ENCODE data around the gene ZKSCAN8. TPM values are rescaled to one million over a fixed set of nuclear protein-coding genes. Genes with fewer than 3 reads are reported as not detected.

ZKSCAN8 gene
- total RNA-seq, 3 donors from 2014 or later (not counting 1 experiment from before 2014, with no cell fraction given): 38.0 to 42.5 (median 39.2) TPM

GRCh38 chr6:28167068-28167467 is 25.4 kb downstream of the ZKSCAN8 start:
- DNase-seq: no peak

GRCh38 chr6:28167926-28168325 is 26.2 kb downstream of the ZKSCAN8 start:
- Mint-ChIP-seq H3K27ac (no peak overlapping the region), H3K36me3 (no peaks in the 10 kb centered on the region), H3K9me3 (no peaks in the 10 kb centered on the region), H3K4me3 (no peak overlapping the region), H3K27me3 (ENCODE audit: low read depth in 2 of 2) (peaks cover 8 to 28% of the 10 kb centered on the region in 2 donors), H3K4me1 (no peaks in the 10 kb centered on the region)
- Histone ChIP-seq H3K4me3 (ENCODE audit: low read length) (no peak overlapping the region), H3K27me3 (ENCODE audit: control insufficient read depth, insufficient read depth, low read length) (no peaks in the 10 kb centered on the region), H3K4me1 (ENCODE audit: control insufficient read depth, insufficient read depth, low read length) (no peaks in the 10 kb centered on the region), H3K27ac (ENCODE audit: low read length) (no peak overlapping the region), H3K9me3 (ENCODE audit: control insufficient read depth, insufficient read depth, low read length) (no peaks in the 10 kb centered on the region), H3K36me3 (ENCODE audit: control insufficient read depth, insufficient read depth, low read length) (no peaks in the 10 kb centered on the region)
- WGBS (ENCODE audit: insufficient coverage): 71% methylated on average over 1 of the region's 1 CpG
- DNase-seq (no peak), ATAC-seq (no peak)
- TF ChIP-seq CTCF (IDR thresholded peaks at IDR 0.05): no peak
- intact Hi-C loops (cut with micrococcal nuclease): no loop called here

More at GRCh38 chr6:28167068-28167467, 25.4 kb downstream of the ZKSCAN8 start:
- Mint-ChIP-seq H3K4me1 (peaks cover 4% of the 10 kb centered on the region in 2 donors), H3K4me3 (no peak overlapping the region), H3K27ac (no peak overlapping the region), H3K9me3 (peaks cover 0 to 3% of the 10 kb centered on the region in 2 donors), H3K36me3 (peaks cover 6% of the 10 kb centered on the region), H3K27me3 (ENCODE audit: low read depth in 2 of 2) (peaks cover 8 to 28% of the 10 kb centered on the region in 2 donors)
- TF ChIP-seq CTCF (IDR thresholded peaks at IDR 0.05): no peak
- no peaks in the 10 kb centered on the region for H3K4me1 ChIP-seq (ENCODE audit: control insufficient read depth, insufficient read depth, low read length)
- no peak overlapping the region for H3K4me3 ChIP-seq (ENCODE audit: low read length)
- intact Hi-C loops (cut with micrococcal nuclease): no loop called here
- no peaks in the 10 kb centered on the region for H3K27me3 ChIP-seq (ENCODE audit: control insufficient read depth, insufficient read depth, low read length)
- WGBS (ENCODE audit: insufficient coverage): 80% methylated on average over 1 of the region's 4 CpGs
- ATAC-seq: no peak
- no peaks in the 10 kb centered on the region for H3K36me3 ChIP-seq (ENCODE audit: control insufficient read depth, insufficient read depth, low read length)
- no peak overlapping the region for H3K27ac ChIP-seq (ENCODE audit: low read length)
- H3K9me3 ChIP-seq (ENCODE audit: control insufficient read depth, insufficient read depth, low read length): no peaks in the 10 kb centered on the region

- Histone ChIP-seq H3K36me3 (ENCODE audit: control insufficient read depth, insufficient read depth, low read length) (no peaks in the 10 kb centered on the region), H3K27me3 (ENCODE audit: control insufficient read depth, insufficient read depth, low read length) (peaks cover 5% of the 10 kb centered on the region), H3K4me1 (ENCODE audit: control insufficient read depth, insufficient read depth, low read length) (no peaks in the 10 kb centered on the region), H3K4me3 (ENCODE audit: low read length) (no peak overlapping the region), H3K27ac (ENCODE audit: low read length) (no peak overlapping the region), H3K9me3 (ENCODE audit: control insufficient read depth, insufficient read depth, low read length) (no peaks in the 10 kb centered on the region)
- Mint-ChIP-seq H3K9me3 (no peaks in the 10 kb centered on the region), H3K4me3 (no peak overlapping the region), H3K4me1 (no peaks in the 10 kb centered on the region), H3K36me3 (no peaks in the 10 kb centered on the region), H3K27me3 (ENCODE audit: low read depth in 2 of 2) (peaks cover 12 to 25% of the 10 kb centered on the region in 2 donors), H3K27ac (no peak overlapping the region)
- no peak for TF ChIP-seq CTCF (IDR thresholded peaks at IDR 0.05)
- ATAC-seq: no peak
- intact Hi-C loops (cut with micrococcal nuclease): no loop called here
- no peak for DNase-seq
- 91% methylated on average over 2 of the region's 2 CpGs for WGBS (ENCODE audit: insufficient coverage)
Observed at GRCh38 chr6:28171271-28171670, 29.6 kb downstream of the ZKSCAN8 start.

- H3K9me3 Mint-ChIP-seq: no peaks in the 10 kb centered on the region
- no peak for ATAC-seq
Observed at GRCh38 chr6:28172006-28172405, 30.3 kb downstream of the ZKSCAN8 start.

More at GRCh38 chr6:28172006-28172405, 30.3 kb downstream of the ZKSCAN8 start:
- no peak overlapping the region for H3K4me3 Mint-ChIP-seq
- no peak overlapping the region for H3K27ac Mint-ChIP-seq
- H3K4me1 Mint-ChIP-seq: no peaks in the 10 kb centered on the region
- Histone ChIP-seq H3K27ac (ENCODE audit: low read length) (no peak overlapping the region), H3K27me3 (ENCODE audit: control insufficient read depth, insufficient read depth, low read length) (peaks cover 5% of the 10 kb centered on the region), H3K4me3 (ENCODE audit: low read length) (no peak overlapping the region), H3K36me3 (ENCODE audit: control insufficient read depth, insufficient read depth, low read length) (no peaks in the 10 kb centered on the region), H3K9me3 (ENCODE audit: control insufficient read depth, insufficient read depth, low read length) (no peaks in the 10 kb centered on the region), H3K4me1 (ENCODE audit: control insufficient read depth, insufficient read depth, low read length) (no peaks in the 10 kb centered on the region)
- no peak for DNase-seq
- 92% methylated on average over 1 of the region's 2 CpGs for WGBS (ENCODE audit: insufficient coverage)
- H3K27me3 Mint-ChIP-seq (ENCODE audit: low read depth in 2 of 2): peaks cover 10 to 27% of the 10 kb centered on the region in 2 donors
- H3K36me3 Mint-ChIP-seq: no peaks in the 10 kb centered on the region
- TF ChIP-seq CTCF (IDR thresholded peaks at IDR 0.05): no peak
- intact Hi-C loops (cut with micrococcal nuclease): no loop called here
